Prostate gland (tissue), 2 donors: ENCODE results near the gene CRYBG3.

Source experiments
- POLR2A ChIP-seq: fragments of 450-650 bp; IDR thresholded peaks from one replicate; pipeline ENCODE4 v1.6.1; 2016; ENCODE audit warnings: antibody characterized with exemption, mild to moderate bottlenecking
- POLR2AphosphoS5 ChIP-seq: sonication (generic); formaldehyde crosslinking; IDR thresholded peaks from one replicate; pipeline ENCODE4 v1.6.1; 2017; ENCODE audit warnings: antibody characterized with exemption
- TF ChIP-seq, protein P1 (sequence below), 4 experiments: fragments of 200-600 bp in 2 of 4; fragments of 450-650 bp in 2 of 4; sonication (generic) in 2 of 4; IDR thresholded peaks; 1 replicate in 3 of 4; 2 replicates in 1 of 4; pipeline ENCODE4 v1.5.1; 2016 to 2019; ENCODE audit warnings: antibody characterized with exemption in 4 of 4, mild to moderate bottlenecking in 2 of 4, moderate library complexity in 2 of 4

GRCh38 chr3:97956051-97956450, 134.2 kb downstream of the CRYBG3 start:
- TF ChIP-seq POLR2AphosphoS5: no peak
- no peak for TF ChIP-seq POLR2A
- TF ChIP-seq, protein P1, sequence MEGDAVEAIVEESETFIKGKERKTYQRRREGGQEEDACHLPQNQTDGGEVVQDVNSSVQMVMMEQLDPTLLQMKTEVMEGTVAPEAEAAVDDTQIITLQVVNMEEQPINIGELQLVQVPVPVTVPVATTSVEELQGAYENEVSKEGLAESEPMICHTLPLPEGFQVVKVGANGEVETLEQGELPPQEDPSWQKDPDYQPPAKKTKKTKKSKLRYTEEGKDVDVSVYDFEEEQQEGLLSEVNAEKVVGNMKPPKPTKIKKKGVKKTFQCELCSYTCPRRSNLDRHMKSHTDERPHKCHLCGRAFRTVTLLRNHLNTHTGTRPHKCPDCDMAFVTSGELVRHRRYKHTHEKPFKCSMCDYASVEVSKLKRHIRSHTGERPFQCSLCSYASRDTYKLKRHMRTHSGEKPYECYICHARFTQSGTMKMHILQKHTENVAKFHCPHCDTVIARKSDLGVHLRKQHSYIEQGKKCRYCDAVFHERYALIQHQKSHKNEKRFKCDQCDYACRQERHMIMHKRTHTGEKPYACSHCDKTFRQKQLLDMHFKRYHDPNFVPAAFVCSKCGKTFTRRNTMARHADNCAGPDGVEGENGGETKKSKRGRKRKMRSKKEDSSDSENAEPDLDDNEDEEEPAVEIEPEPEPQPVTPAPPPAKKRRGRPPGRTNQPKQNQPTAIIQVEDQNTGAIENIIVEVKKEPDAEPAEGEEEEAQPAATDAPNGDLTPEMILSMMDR (IDR thresholded peaks at IDR 0.05): no peak
